Mesothelial cell of epicardium (in vitro differentiated cells): ENCODE data around the gene TTC19. TPM values are rescaled to one million over a fixed set of nuclear protein-coding genes. Genes with fewer than 3 reads are reported as not detected.

Experiments
- DNase-seq, 2 experiments: peaks; one replicate each; pipeline ENCODE4 v3.0.0; 2021; ENCODE audit warnings: low spot score in 2 of 2; ENCODE audit not compliant: unreplicated experiment in 2 of 2
- H3K27ac Mint-ChIP-seq: 2 replicates; pipeline ENCODE4 v1.8.0; 2021; ENCODE audit warnings: mixed read lengths
- H3K27me3 Mint-ChIP-seq: 2 replicates; pipeline ENCODE4 v1.8.0; 2021; ENCODE audit warnings: low read depth, mixed read lengths
- H3K36me3 Mint-ChIP-seq: 2 replicates; pipeline ENCODE4 v1.8.0; 2021; ENCODE audit warnings: mixed read lengths
- H3K4me1 Mint-ChIP-seq: 2 replicates; pipeline ENCODE4 v1.8.0; 2021; ENCODE audit warnings: mixed read lengths
- H3K4me3 Mint-ChIP-seq: 2 replicates; pipeline ENCODE4 v1.8.0; 2021; ENCODE audit warnings: mild to moderate bottlenecking, moderate library complexity, mixed read lengths
- H3K9me3 Mint-ChIP-seq: 2 replicates; pipeline ENCODE4 v1.8.0; 2021; ENCODE audit warnings: mixed read lengths
- total RNA-seq: library from RNA; stranded (reverse); gene quantifications from 3 replicates; pipeline ENCODE4 v1.2.1, GENCODE V29; 2021
- TF ChIP-seq, protein P1 (sequence below): fragments of 200-600 bp; sonication (generic); IDR thresholded peaks from one replicate; pipeline ENCODE4 v1.5.0; 2021; ENCODE audit warnings: antibody characterized with exemption; ENCODE audit not compliant: unreplicated experiment

TTC19 gene
- total RNA-seq, 1 donor from 2014 or later: 41.7 TPM

DNA sequence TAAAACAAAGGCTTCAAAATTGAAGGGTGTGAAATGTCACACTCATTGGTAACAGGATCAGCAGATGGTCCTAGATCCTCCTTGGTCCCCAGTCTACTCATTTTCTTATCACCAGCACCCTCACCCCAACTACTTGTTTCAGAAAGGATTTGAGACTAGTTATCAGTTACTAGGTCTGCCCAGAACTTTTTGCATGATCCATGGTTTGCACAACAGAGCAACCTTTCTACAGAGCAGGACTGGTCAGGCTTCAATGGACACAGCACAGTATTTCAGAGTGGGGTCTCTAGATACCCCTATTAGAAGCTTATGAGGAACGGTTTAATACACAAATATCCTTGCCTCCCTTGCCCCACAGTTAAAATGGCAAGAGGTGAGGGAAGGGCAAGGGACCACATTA lies 25.6 kb downstream of the TTC19 start:
- Mint-ChIP-seq H3K9me3 (peaks cover 3% of the 10 kb centered on the region), H3K27ac (no peak overlapping the region), H3K27me3 (no peaks in the 10 kb centered on the region), H3K4me3 (no peak overlapping the region), H3K36me3 (peaks cover 61% of the 10 kb centered on the region), H3K4me1 (no peaks in the 10 kb centered on the region)
- TF ChIP-seq, protein P1, sequence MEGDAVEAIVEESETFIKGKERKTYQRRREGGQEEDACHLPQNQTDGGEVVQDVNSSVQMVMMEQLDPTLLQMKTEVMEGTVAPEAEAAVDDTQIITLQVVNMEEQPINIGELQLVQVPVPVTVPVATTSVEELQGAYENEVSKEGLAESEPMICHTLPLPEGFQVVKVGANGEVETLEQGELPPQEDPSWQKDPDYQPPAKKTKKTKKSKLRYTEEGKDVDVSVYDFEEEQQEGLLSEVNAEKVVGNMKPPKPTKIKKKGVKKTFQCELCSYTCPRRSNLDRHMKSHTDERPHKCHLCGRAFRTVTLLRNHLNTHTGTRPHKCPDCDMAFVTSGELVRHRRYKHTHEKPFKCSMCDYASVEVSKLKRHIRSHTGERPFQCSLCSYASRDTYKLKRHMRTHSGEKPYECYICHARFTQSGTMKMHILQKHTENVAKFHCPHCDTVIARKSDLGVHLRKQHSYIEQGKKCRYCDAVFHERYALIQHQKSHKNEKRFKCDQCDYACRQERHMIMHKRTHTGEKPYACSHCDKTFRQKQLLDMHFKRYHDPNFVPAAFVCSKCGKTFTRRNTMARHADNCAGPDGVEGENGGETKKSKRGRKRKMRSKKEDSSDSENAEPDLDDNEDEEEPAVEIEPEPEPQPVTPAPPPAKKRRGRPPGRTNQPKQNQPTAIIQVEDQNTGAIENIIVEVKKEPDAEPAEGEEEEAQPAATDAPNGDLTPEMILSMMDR: no peak
- no peak for DNase-seq

DNA sequence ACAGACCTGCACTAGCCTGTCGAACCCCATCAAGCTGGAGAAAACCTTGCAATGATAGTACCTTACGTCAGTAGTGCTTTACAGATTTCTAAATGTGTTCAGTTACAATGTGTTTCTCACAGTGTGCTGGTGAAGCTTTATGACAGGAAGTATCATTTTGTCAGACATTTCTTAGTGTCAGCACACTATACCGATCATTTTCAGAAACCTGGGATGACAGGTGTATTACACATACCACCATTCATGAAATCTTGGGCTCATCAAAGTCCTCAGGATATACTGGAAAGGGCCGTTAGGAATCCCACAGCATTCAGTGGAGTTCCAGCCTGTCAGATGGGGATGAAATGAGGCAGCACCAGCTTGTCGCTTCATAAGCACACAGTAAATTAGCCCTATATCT lies 27.3 kb downstream of the TTC19 start:
- peaks cover 3% of the 10 kb centered on the region for H3K9me3 Mint-ChIP-seq
- DNase-seq: no peak
- H3K27me3 Mint-ChIP-seq: no peaks in the 10 kb centered on the region
- peaks cover 51% of the 10 kb centered on the region for H3K36me3 Mint-ChIP-seq
- no peak overlapping the region for H3K4me3 Mint-ChIP-seq
- H3K27ac Mint-ChIP-seq: no peak overlapping the region
- no peaks in the 10 kb centered on the region for H3K4me1 Mint-ChIP-seq
- TF ChIP-seq, protein P1: no peak

DNA sequence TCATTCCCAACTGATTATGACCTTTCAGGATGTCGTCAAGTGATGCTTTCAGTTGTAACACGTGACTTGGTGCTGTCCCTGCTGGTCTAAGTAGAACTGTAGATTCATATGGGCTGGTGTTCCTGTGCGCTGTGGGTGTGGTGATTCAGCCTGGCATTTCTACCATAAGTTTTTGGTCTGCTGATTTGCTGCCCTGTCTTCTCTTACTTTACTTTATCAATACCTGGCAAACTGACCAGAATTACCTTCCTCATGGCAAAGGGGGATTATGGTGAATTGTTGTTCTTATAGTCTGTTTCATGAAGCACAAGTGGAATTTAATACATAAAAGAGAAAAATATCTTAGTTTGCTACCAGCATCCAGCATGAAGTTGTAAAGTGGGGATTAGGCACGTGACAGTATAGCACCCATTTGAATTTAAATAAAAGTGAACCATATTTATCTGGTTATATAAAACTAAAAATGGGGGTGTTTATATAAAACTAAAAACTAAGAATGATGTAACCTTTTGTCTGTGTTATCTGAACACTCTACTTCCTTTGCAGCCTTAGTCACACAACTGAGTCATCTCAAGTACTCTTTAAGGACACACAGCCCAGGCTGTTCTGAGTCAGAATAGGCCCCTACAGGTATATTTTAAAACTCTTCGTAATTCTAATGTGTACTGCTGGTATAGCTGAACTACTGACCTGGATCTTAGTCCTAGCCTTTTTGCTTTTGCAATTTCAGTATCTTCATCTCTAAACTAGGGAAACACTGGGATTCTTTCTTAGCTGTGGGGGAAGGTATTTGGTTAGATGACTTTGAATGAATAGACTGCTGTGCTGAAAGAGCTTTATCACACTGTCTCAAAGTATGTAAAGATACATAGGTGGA lies 28.3 kb downstream of the TTC19 start:
- H3K27me3 Mint-ChIP-seq: no peaks in the 10 kb centered on the region
- peaks cover 3% of the 10 kb centered on the region for H3K9me3 Mint-ChIP-seq
- DNase-seq: no peak
- no peak overlapping the region for H3K27ac Mint-ChIP-seq
- TF ChIP-seq, protein P1: no peak
- no peaks in the 10 kb centered on the region for H3K4me1 Mint-ChIP-seq
- peaks cover 57% of the 10 kb centered on the region for H3K36me3 Mint-ChIP-seq
- no peak overlapping the region for H3K4me3 Mint-ChIP-seq

DNA sequence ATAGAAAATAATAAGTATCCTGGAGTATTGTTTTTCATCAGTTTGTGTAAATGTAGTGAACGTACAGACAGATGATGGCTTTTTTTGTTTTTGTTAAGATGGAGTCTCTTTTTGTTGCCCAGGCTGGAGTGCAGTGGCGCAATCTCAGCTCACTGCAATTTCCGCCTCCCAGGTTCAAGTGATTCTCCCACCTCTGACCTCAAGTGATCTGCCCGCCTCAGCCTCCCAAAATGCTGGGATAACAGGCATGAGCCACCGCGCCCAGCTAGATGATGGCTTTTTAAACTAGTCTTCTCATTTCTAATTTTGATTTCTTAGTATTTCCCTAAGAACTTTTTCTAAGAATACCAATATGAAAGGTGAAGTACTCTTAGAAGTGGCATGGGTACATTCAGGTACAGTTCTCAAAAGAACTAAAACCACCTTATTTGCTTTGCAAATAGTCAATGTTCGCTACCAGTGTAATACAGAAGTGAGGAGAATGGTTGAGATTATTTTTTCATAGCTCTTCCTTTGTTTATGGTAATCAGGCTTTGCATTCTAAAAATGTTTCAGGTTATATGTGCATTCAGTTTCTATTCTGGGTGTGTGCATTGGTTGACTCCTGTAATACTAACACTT lies 34.2 kb downstream of the TTC19 start:
- Mint-ChIP-seq H3K9me3 (peaks cover 6% of the 10 kb centered on the region), H3K27me3 (no peaks in the 10 kb centered on the region), H3K4me3 (no peak overlapping the region), H3K36me3 (peaks cover 58% of the 10 kb centered on the region), H3K4me1 (peaks cover 3% of the 10 kb centered on the region), H3K27ac (no peak overlapping the region)
- DNase-seq: no peak
- TF ChIP-seq, protein P1: no peak

DNA sequence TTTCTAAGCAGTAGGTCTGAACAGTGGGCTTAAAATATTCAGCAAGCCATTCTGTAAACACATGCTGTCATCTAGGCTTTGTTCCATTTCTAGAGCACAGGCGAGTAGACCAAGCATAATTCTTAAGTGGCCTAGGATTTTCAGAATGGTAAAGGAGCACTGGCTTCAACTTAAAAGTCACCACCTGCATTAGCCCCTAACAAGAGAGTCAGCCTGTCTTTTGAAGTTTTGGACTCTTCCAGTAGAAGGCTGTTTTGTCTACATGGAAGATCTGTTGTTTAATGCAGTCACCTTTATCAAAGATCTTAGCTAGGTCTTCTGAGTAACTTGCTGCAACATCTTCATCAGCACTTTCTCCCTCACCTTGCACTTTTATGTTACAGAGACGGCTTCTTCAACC lies 36.6 kb downstream of the TTC19 start:
- H3K4me1 Mint-ChIP-seq: peaks cover 3% of the 10 kb centered on the region
- H3K36me3 Mint-ChIP-seq: peaks cover 55% of the 10 kb centered on the region
- TF ChIP-seq, protein P1: no peak
- H3K27me3 Mint-ChIP-seq: no peaks in the 10 kb centered on the region
- no peak overlapping the region for H3K4me3 Mint-ChIP-seq
- H3K9me3 Mint-ChIP-seq: peaks cover 6% of the 10 kb centered on the region
- H3K27ac Mint-ChIP-seq: no peak overlapping the region
- no peak for DNase-seq
